NCI-H82 treated with DMSO at 0.1 percent for 48 hours (cell line): ENCODE data around the gene TRNAU1AP.
A peak's percentile ranks its signal among the peaks of the same experiment; 100 is the strongest.
"Not testable (repeated sequence)": the region's sequence is repeated elsewhere in the genome, so short reads cannot be mapped to it uniquely, and the experiment has no call there.

Experiments
- DNase-seq: peaks from one replicate; lab custom pipeline; 2025; ENCODE audit not compliant: unreplicated experiment; lab: John Stamatoyannopoulos, UW

TRNAU1AP gene

GRCh38 chr1:28552758-28553663 is at the start of gene TRNAU1AP:
Gene TRNAU1AP (plus strand): TSS chr1:28553085. CDS start chr1:28553111, 26 bp downstream.
- peak; percentile 92 for DNase-seq

DNA sequence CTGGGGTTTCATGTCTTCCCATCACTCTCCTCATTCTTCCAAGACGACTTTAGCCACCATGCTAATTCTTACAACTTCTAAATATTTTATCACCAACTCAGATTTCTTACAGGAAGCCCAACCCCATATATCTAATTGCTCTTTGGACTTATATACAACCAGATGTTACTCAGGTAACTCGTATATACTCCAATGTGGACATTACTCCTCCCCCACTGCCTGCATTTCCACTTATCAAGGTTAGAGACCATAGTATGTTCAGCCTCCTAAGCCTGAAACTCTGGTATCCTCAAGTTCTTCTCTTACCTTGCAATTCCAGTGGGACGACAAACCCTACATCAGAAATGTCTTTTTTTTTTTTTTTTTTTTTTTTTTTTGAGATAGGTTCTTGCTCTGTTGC is 49.8 kb upstream of the TRNAU1AP start:
- DNase-seq, result no peak

GRCh38 chr1:28505406-28506187 is 47.3 kb upstream of the TRNAU1AP start, which contains the start of gene RCC1:
Gene RCC1 (plus strand): TSS chr1:28506043. CDS start chr1:28529867, 23,824 bp downstream.
- DNase-seq, result peak; percentile 96

GRCh38 chr1:28506907-28507246 is 46.0 kb upstream of the TRNAU1AP start:
- DNase-seq, result no peak

- DNase-seq, result no peak
Observed at GRCh38 chr1:28507247-28507645, 45.6 kb upstream of the TRNAU1AP start.

DNA sequence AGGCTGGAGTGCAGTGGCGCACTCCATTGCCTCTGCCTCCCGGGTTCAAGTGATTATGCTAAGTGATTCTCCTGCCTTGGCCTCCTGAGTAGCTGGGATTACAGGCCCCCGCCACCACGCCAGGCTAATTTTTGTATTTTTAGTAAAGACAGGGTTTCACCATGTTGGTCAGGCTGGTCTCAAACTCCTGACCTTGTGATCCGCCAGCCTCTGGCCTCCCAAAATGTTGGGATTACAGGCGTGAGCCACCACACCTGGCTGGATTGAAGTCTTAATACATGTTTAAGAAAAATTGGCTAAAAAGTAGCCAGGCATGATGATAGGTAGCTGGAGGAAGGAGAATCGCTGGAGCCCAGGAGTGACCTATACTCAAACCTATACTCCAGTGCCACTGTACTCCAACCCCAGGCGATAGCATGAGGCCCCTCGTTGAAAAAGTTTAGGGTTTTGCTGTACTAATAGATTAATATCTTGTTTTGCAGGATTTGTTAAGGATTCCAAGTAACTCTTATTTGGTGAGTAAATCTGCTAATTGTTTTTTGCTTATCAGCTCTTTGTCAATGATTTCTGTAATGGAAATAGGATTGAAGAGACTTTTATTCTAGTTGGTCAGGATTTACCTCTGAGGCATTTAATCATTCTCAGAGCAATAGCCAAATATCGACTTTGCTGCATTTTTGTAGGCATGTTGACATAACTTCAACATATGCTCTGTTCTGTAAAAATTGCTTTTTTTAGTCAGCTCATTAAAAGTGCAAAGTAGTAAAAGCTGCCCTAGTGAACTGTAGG is 45.0 kb upstream of the TRNAU1AP start:
- DNase-seq, result no peak

DNA sequence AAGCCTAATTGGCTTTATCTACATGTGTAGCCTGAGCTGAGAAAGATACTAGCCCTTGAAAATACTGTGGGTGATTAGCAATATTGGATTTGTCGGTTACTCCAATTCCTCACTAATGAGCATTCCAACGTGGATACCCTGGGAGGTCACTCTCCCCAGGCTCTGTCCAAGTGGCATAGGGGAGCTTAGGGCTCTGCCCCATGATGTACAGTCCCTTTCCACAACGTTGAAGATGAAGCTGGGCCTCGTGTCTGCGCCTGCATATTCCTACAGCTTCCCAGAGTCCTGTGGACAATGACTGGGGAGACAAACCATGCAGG is 44.5 kb upstream of the TRNAU1AP start:
- DNase-seq, result peak; percentile 71

DNA sequence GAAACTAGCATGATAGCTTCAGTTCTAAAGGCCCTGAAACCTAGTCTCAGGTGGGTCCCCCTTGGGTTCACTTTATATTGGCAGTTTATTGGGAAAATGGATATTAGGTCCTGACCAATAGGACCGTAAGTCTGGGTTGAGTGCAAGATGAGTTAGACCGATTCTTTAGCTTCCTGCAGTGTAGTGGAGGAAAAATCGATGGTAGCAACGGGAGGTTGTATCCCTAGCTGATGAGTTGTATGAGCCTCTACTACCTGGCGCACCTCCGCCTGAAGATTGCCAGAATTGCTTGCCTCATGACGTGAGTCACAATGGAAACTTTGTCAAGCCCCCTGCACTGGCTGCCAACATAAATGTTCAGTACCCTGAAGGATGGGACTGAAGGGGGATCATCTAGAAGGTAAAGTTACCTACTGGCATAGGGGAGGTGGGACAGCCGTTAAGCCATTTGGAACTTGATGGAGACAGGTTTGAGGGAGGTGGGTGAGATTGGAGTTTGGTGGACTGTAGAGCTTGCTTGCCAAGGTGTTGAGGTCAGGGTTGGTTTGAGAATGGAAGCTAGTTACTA is 43.1 kb upstream of the TRNAU1AP start:
- DNase-seq, result no peak

DNA sequence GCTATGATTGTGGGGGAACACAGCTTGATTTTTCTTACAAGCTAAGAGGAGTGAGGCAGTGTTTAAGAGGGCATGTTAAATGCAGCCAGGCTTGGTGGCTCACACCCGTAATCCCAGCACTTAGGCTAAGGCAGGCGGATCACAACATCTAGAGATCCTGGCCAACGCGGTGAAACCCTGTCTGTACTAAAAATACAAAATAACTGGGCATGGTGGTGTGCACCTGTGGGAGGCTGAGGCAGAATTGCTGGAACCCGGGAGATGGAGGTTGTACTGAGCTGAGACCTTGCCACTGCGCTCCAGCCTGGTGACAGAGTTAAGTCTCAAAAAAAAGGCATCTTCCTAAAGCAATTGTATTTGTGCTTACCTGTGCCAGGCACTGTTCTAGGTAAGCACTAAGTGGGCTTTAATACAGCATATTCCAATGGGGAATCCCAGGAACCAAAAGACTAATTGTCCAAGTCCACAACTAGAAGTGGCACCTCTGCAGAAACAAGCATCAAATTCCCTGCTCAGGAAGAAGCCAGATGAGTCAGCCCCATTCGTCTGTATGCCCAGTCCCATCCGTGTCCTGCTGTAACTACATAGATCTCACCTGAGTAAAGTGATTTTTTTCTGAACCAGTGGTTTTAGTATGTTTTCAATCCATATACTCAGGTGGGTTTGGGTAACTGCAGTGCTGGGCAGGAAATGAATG is 42.5 kb upstream of the TRNAU1AP start:
- peak; percentile 64 for DNase-seq

DNA sequence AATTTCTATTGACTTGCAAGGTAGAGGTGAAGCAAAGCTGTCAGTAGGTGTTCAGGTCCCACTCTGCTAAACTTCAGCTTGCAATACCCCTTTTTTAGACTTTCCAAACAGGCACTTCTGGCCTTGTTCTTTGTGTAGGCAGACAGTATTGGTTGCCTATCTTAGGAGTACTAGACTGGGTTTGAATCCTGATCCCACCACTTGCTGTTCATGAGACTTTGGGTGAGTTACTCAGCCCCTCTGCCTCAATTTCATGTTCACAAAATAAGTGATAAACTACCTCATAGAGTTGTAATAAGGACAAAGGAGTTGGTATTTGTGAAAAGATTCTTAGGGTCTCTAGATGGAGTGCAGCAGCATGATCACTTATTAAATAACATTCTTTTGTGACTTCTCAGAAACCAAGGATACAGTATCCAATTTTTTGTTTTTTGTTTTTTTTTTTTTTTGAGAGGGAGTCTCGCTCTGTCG is 41.9 kb upstream of the TRNAU1AP start:
- DNase-seq, result no peak

DNA sequence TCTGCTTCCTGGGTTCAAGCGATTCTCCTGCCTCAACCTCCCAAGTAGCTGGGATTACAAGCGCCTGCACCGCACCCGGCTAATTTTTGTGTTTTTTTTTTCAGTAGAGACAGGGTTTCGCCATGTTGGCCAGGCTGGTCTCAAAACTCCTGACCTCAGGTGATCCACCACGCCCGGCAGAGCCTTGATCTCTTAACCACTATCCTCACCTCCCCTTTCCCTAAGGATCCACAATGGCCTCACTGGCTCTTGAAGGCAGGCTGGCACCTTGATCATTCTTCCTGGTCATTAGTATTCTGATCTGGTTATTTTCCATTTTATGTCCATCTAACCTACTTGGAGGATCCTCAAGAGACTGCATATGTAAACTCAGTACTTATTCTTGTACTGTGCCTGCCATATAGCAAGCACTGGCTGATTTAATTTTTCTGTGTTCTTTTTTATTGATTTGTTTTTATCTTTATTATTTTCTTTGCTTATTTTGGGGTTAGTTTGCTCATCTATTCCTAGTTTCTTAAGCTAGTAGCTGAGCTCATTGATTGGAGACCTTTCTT is 40.8 kb upstream of the TRNAU1AP start:
- DNase-seq, result no peak

DNA sequence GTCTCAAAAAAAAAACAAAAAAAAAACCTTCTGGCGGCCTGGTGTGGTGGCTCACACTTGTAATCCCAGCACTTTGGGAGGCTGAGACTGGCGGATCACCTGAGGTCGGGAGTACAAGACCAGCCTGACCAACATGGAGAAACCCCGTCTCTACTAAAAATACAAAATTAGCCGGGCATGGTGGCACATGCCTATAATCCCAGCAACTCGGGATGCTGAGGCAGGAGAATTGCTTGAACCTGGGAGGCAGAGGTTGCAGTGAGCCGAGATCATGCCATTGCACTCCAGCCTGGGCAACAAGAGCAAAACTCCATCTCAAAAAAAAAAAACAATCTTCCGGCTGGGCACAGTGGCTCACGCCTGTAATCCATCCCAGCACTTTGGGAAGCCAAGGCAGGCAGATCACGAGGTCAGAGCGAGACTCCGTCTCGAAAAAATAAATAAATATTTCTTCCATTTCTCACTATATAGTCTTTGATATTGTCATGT is 38.4 kb upstream of the TRNAU1AP start:
- DNase-seq, result not testable (repeated sequence)

- DNase-seq, result no peak
Observed at GRCh38 chr1:28516518-28516956, 36.3 kb upstream of the TRNAU1AP start.

GRCh38 chr1:28517649-28517999 is 35.3 kb upstream of the TRNAU1AP start:
- peak; percentile 72 for DNase-seq

DNA sequence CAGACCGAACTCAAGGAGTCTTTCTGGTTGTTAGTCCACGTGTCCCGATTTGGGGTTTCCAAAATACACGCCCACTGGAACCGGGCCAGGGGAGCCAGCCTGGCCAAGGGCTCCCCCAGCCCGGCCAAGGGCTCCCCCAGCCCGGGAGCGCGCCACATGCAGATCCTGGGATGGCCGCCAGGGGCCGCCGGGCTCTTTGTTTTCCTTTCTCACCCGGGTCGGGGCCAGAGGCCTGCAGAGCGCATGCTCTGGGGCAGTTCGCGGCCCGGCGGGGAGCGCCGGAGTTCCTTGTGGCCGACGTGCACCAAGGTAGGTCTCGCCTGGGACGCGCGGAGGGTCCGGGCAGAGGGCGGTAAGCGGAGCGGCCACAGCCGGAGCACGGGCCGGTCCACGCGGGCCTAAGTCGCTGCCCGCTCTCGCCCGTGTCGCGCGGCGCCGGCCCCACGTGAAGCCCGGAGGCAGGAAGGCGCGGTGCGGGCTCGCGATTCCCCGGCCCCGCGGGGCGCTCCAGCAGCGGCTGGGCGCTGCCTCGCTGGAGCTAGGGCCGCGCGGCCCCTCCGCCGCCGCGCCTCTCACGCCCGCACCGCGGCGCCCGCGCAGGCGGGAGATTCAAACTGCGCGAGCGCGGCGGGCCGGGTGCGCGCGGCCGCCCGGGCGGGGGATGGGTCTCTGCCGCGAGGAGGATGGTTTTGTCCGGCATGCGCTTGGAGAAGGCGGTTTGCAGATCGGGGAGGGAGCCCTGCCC is 34.7 kb upstream of the TRNAU1AP start:
- peak; percentile 69 for DNase-seq

- DNase-seq, result no peak
Observed at GRCh38 chr1:28518745-28519341, 34.0 kb upstream of the TRNAU1AP start.

DNA sequence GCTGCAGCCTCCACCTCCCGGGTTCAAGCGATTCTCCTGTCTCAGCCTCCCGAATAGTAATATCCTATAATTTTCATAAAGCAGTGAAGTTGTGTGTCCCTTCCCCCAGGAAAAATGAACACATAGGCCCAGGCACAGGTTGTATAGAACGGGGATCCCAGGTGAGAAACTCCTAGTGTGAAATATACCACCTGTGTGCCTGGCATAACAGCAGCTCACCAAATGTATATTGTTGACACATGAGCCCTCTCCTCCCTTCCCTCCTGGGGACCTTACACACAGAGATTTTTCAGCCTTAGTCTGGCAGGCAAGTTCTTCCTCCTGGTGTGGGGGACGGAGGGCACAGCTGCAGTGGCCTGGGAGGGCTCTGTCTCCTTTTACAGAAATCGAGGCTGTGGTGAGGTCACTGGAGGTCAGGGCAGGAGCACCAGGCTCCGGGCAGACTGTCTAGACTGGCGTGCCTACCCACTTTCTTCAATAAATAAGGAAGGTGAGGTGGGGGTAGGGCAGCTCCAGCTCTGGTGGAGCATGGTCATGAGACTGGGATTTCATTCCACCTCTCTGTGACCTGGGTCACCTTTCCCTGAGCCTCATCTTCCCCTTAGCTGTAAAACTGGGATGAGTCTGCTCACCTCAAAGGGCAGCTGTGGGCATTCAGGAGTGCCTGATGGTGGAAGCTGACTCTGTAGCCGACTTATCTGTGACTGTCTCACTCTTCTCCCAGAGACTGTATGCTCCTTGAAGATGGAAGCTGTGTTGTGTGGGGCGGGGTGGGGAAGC is 32.7 kb upstream of the TRNAU1AP start:
- no peak for DNase-seq

GRCh38 chr1:28520796-28521195 is 32.1 kb upstream of the TRNAU1AP start:
- not testable (repeated sequence) for DNase-seq
